AG09309 (cell line): ENCODE data around the gene MBNL3.

Source experiments
- DNase-seq: peaks from one replicate; pipeline ENCODE4 v3.0.0-alpha.2; 2010; ENCODE audit warnings: low read depth
- H3K4me3 ChIP-seq: 2 replicates; pipeline ENCODE4 v1.5.1; 2011; ENCODE audit warnings: mild to moderate bottlenecking, low read depth, low read length, moderate library complexity; ENCODE audit not compliant: control insufficient read depth
- TF ChIP-seq, protein P1 (sequence below): IDR thresholded peaks from 2 replicates; pipeline ENCODE4 v1.5.1; 2011; ENCODE audit warnings: mild to moderate bottlenecking, low read depth, low read length, inconsistent platforms; ENCODE audit not compliant: insufficient read depth, control insufficient read depth; ENCODE audit errors: missing control alignments

Gene MBNL3

GRCh38 chrX:132518401-132518800 is 29.6 kb upstream of the MBNL3 start:
- TF ChIP-seq, protein P1, sequence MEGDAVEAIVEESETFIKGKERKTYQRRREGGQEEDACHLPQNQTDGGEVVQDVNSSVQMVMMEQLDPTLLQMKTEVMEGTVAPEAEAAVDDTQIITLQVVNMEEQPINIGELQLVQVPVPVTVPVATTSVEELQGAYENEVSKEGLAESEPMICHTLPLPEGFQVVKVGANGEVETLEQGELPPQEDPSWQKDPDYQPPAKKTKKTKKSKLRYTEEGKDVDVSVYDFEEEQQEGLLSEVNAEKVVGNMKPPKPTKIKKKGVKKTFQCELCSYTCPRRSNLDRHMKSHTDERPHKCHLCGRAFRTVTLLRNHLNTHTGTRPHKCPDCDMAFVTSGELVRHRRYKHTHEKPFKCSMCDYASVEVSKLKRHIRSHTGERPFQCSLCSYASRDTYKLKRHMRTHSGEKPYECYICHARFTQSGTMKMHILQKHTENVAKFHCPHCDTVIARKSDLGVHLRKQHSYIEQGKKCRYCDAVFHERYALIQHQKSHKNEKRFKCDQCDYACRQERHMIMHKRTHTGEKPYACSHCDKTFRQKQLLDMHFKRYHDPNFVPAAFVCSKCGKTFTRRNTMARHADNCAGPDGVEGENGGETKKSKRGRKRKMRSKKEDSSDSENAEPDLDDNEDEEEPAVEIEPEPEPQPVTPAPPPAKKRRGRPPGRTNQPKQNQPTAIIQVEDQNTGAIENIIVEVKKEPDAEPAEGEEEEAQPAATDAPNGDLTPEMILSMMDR: no peak
- H3K4me3 ChIP-seq: no peak overlapping the region
- no peak for DNase-seq

- no peak for DNase-seq
- TF ChIP-seq, protein P1: no peak
- no peak overlapping the region for H3K4me3 ChIP-seq
These were observed 20.0 kb upstream of the MBNL3 start for GRCh38 chrX:132508834-132509233.

DNA sequence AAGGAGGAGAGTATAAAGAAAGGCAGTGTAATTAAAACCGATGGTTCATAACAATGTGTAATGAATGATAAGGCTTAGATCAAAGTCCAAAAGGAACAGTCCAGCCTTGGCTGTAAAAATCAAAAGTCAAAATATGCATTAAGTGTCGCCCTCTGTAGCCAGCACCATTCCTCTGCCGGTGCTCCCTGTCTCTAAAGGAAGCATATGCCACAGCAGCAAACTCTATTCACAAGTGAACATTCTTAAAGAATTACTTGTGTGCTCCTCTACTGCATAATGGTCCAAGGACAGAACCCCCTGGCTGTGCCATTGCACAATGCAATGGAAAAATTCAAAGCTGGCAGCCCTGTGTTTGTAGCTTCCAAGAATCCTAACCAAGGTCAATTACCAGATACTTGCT is 16.3 kb upstream of the MBNL3 start:
- DNase-seq: peak; percentile 18
- TF ChIP-seq, protein P1: no peak
- H3K4me3 ChIP-seq: no peak overlapping the region

DNA sequence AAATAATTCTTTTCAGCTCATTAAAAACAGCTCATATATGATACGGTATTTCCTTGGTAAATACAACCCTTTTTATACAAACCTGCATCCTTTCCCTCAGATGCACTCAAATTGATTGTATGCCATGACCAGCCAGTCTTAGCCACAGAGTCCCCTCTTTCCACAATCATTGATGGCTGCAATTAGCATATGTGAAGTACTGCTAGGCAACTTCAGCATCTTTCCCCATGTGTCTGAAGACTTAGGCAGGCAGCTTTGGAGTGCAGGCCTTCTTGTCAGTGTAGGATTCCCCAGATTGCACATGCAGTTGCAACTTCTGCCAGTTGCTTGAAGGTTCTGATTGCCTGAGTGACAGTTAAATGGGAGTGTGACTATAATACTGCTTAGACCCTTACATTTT is 15.6 kb upstream of the MBNL3 start:
- H3K4me3 ChIP-seq: no peak overlapping the region
- DNase-seq: no peak
- TF ChIP-seq, protein P1: no peak

- no peak overlapping the region for H3K4me3 ChIP-seq
- no peak for DNase-seq
- TF ChIP-seq, protein P1: no peak
These were observed 12.8 kb upstream of the MBNL3 start for GRCh38 chrX:132501606-132502005.

GRCh38 chrX:132497432-132497831 is 8.6 kb upstream of the MBNL3 start:
- TF ChIP-seq, protein P1: no peak
- no peak overlapping the region for H3K4me3 ChIP-seq
- DNase-seq: no peak

DNA sequence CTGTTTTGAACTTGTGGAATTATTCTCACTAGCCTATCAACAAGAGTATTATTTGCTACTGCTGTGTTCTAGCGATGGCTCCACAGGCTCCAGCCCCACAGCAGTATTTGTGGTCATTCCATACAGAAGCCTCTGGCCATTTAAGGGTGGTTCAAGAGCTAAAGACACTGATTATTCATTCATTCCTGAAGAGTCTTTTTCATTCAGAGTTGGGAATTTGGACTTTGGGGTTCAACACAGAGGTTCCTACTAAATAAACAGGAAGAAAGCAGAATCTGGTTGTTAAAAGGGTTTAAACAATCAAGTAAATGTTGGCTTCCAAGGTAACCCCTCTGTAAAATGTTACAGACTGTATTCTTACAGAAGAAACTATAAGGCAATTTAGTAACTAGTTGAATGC is 4.3 kb upstream of the MBNL3 start:
- H3K4me3 ChIP-seq: no peak overlapping the region
- TF ChIP-seq, protein P1: no peak

More for the DNA sequence above, 4.3 kb upstream of the MBNL3 start:
- DNase-seq: no peak
